T-helper 1 cell treated with Interleukin-12 subunit alpha and Interleukin-12 subunit beta and Interleukin-4 antibody, amounts not matched to agents 30 ng/mL and 1 ng/mL, for 36 hours (primary cell): ENCODE data around the gene CADPS. TPM values are rescaled to one million over a fixed set of nuclear protein-coding genes. Genes with fewer than 3 reads are reported as not detected.

Source experiments
- intact Hi-C: fragments of 100-400 bp; cut with micrococcal nuclease; formaldehyde crosslinking; loops from one replicate; pipeline ENCODE4 v1.15.1; 2024
- total RNA-seq: library from RNA; stranded (reverse); gene quantifications from 2 replicates; pipeline ENCODE4 v1.2.3, GENCODE V29; 2022

Gene CADPS
- total RNA-seq, 1 donor from 2014 or later, result not detected

GRCh38 chr3:62653796-62654195, 221.4 kb downstream of the CADPS start:
- intact Hi-C loops, result no loop called here

DNA sequence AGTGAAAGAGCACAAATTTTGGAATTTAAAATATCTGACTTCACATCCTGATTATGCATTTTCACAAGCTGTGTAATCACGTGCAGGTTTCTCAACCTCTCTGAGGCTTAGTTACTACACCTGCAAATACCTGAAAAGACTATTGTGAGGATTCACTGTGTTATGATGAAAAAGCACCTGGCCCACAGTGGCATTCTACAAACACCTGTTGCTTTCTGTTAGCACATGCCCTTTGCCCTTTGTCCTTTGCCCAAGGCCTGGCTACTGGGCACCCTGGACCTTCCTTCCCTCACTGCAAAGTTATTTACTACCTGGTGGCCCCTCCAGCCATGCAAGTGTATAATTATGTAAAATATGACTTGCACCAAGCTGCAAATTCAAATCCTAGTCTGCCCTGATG, 227.5 kb downstream of the CADPS start:
- intact Hi-C loops, result no loop called here

GRCh38 chr3:62644493-62644892, 230.7 kb downstream of the CADPS start:
- intact Hi-C loops, result no loop called here

DNA sequence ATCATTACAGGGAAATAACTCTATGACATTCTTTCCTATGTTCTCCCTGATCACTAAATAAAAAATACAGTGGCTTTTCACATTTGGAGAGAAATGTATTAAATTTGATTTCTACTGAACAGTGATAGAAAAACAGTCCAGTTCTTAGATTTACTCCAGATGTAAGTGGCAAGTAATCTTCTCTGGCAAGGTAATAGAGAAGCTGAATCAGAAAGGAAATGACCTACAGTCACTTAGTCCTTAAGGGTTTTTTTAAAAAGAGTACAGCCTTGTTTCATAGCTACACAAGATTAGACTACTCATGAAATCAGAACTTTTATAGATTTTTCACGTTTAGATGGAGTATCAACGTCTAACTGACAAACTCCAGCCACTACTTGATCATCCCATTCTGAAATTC, 236.9 kb downstream of the CADPS start:
- intact Hi-C loops, result no loop called here

DNA sequence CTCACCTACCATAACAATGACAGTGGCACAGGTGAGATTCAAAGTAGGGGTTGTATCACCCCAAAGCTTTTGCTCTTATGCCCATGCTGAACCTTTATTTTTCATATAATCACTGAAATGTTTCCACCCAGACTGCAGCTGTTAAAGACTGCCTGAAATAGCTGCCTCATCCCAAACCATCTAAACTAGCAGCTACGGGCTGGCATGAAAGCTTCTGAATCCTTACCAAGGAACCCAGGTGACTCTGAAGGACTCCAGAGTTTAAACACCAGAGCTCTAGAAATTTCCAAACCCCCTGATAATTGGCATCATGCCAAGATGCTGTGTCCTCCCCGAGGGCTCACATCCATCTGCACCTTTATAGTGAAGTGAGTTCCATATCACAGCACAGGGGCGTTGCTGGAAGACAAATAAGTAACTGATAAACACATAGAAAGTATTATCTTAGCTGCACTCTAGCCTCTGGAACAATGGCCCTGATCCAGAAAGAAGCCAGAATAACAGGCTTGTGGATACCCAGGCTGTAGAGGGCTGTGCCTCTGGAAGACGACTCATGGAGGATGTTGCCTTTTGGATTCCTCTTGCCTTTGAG, 238.9 kb downstream of the CADPS start:
- intact Hi-C loops, result no loop called here

GRCh38 chr3:62632510-62633294, 242.5 kb downstream of the CADPS start:
- intact Hi-C loops, result no loop called here

- intact Hi-C loops, result no loop called here
Measured at GRCh38 chr3:62631488-62631887, 243.7 kb downstream of the CADPS start.

DNA sequence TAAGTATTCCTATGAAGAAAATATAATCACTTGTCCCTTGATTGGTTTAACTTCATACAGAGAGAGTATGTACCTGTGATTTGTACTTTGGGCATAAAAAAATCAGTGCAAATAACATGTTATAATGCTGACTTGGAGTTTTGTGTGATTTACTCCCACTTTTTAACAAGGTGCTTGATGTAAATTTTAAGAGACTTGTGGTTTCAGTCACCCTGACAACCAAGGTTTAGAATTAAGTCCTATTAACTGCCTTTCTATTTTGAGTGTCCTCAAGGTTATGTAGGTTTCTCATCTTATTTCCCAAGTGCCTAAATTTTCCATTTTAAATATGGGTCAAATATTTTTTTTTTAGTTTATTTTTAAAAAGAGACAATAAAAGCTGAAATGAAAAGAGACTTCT, 244.6 kb downstream of the CADPS start:
- intact Hi-C loops, result no loop called here

GRCh38 chr3:62625268-62625667, 249.9 kb downstream of the CADPS start:
- intact Hi-C loops, result no loop called here

DNA sequence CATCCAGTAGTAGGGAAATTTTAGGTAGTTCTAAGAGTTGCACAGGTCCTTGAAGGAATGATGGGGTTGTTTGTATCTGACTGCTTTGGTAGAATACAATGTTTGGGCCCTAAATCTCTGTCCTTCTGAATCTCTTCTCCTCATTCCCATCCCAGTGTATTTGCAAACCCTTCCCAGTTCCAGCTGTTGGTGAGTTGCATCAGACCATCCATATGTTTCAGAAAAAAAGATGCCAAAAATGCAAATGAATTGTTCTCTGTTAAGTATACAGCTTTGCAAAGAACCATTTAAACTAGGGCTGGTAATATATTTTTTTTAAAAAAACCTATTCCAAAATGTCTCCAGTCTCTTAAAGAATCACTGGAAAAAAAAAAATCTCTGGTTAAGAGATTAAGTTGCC, 251.0 kb downstream of the CADPS start:
- intact Hi-C loops, result loop anchor here (5.0 kb wide), 3 partner anchors 708 to 1858 kb away; no protein-coding TSS in a partner anchor

- intact Hi-C loops, result loop anchor here (1.0 to 5.0 kb wide), 5 partner anchors 606 to 1860 kb away; no protein-coding TSS in a partner anchor
Measured at GRCh38 chr3:62622553-62623174, 252.6 kb downstream of the CADPS start.

- intact Hi-C loops, result loop anchor here (1.0 to 5.0 kb wide), 5 partner anchors 606 to 1860 kb away; no protein-coding TSS in a partner anchor
Measured at GRCh38 chr3:62621925-62622324, 253.3 kb downstream of the CADPS start.

DNA sequence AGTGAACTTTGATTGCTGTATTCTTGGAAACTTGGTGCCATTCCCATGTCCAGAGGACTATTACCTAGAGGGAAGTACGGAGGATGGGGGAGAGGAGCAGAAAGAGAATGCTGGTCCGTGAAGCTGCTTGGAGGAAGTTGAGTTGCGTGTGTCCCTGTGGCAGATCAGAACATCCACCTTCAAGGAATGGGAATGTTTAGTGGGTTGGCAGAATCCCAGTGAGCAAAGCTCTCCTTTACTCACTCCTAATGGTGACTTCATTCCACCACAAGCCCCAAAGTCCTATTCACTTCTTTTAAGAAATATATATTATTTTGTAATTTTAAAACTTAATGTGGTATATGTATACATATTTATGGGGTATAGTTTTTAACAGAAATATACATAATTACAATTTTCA, 254.0 kb downstream of the CADPS start:
- intact Hi-C loops, result loop anchor here (5.0 kb wide), 3 partner anchors 711 to 1861 kb away; no protein-coding TSS in a partner anchor

DNA sequence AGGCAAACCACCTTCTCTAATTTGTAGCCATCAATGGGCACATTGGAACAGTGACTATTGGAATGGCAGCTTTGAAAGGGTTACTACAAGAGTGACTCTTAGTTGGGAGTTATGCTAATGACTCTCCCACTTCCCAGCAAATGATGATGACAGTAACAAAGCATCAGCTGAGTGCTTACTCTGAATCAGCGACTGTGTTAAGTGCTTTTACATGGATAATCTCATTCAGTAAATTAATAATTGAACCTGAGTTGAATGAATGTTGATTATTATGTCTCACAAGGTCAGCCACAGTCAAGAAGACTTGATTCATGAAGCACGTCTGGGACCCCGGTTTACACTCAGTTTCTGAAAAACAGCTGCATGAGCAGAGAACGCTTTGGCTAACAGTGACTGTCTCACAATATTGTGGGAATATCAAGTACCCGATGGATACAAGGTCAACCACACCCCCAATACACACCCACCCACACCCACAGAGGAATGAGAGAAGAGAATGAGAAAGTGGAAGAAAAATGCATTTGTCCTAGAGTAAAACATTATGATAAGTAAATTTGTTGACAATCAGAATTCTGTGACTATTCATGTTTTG, 259.9 kb downstream of the CADPS start:
- intact Hi-C loops, result no loop called here

DNA sequence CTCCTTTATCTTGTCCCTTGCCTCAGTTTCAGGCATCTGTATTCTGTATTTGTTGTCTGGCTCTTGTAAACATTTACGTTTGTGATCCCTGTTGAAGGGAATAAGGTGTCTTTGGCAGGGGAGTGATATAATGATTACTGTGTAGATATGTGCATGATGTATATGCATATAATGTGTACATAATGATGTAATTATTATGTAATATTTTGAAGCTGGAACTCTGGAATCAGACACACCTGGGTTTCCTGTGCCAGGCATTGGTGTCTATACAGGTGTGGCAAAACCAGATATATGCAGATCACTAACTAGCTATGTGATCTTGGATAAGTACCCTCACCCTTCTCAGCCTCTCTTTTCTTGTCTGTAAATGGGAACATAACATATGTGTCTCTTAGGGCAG, 260.7 kb downstream of the CADPS start:
- intact Hi-C loops, result no loop called here

DNA sequence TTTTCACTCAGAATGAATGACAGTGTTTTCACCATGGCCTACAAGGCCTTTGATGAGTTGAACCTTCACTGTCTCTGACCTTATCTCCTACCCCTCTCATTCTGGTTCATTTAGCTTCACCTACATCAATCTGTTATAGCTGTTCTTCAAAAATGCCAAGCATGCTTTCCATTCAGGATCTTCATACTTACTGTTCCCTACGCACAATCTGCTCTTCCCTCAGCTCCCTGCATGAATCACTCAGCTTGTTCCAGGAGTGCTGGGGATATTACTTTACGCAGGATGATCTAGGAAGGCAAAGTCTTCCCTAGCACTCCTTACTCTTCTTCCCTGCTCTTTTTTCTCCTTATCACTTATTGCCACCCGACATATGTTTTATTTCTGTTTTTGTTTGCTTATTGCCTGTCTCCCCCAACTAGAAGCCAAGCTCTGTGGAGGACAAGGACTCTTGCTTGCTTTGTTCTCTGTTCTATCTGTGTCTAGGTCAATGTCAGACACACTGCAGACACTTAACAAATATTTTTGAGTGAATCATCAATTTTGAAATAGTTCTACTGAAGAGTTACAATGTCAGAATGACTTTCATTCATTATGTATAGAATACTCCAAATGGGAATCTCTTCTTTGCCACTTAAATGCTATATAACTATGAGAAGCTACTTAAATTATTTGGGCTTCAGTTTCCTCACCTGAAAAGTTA, 263.5 kb downstream of the CADPS start:
- intact Hi-C loops, result no loop called here

DNA sequence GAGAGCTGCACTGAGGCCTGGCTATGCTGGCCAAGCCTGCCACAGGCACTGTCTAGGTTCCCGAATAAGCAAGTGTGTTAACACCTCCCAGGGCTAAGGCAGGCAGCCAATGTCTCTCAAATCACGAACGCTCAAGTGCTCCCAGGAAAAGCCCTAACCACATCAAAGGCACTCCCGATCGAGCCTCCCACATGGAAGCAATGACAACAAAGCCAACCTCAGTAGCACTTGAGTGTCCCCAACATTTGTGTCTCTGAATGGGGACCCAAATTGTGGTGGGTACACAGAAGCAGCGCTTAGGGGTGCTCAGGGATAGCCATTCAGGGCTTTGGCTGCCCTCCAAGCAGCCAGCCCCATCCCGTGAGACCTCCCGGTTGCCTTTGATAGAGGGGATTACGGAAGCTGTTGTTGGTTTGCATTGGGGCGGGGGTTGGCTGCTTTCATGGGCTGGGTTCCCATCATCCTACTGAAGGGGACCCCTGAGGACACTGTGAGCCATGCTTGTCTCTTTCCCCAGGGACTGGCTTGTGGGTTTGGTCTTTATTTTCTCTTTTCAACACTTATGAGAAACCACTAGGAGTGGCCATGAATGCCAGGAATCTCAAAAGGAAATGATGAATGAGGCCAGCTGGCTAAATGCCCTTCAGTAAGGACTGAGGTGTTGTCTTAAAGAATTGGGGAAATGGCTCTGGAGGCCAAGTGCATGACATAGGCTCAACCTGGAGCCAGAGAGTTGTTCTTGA, 267.8 kb downstream of the CADPS start:
- intact Hi-C loops, result no loop called here

GRCh38 chr3:62605413-62606068, 269.7 kb downstream of the CADPS start:
- intact Hi-C loops, result no loop called here

DNA sequence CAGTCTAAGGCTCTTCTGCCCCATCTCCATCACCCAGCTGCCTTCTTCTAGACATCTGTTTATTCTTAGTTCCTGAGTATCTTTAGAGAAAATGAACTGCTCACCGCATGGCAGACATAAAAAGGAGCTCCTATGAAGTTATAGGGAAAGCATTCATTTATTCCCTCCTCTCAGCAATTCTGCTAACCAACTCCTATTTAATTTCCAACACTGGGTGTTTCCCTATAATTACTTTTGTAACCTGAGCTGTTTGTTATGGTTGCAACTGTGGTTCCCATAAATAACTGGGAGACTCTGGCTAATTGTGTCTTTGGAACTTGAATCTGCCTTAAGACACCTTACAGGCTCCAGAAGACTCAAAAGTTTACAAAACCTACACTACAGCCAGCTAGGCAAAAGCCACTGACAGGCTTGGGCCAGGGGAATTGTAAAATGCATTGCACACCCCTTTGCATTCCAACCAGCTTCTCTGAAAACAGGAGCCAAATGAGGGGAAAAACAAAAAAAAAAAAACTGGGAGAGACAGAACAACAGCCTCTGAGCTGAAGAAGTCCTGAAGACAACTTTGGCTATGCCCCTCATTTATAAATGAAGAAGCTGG, 270.4 kb downstream of the CADPS start:
- intact Hi-C loops, result no loop called here

GRCh38 chr3:62604298-62604697, 270.9 kb downstream of the CADPS start:
- intact Hi-C loops, result no loop called here
